ENCODE data around the gene TPT1. TPM values are rescaled to one million over a fixed set of nuclear protein-coding genes. Genes with fewer than 3 reads are reported as not detected.
"Not testable (repeated sequence)": the region's sequence is repeated elsewhere in the genome, so short reads cannot be mapped to it uniquely, and the experiment has no call there.

Gene TPT1
- total and polyA plus RNA-seq, 12 donors, result 3,297 to 6,104 (median 3,852) TPM

DNA sequence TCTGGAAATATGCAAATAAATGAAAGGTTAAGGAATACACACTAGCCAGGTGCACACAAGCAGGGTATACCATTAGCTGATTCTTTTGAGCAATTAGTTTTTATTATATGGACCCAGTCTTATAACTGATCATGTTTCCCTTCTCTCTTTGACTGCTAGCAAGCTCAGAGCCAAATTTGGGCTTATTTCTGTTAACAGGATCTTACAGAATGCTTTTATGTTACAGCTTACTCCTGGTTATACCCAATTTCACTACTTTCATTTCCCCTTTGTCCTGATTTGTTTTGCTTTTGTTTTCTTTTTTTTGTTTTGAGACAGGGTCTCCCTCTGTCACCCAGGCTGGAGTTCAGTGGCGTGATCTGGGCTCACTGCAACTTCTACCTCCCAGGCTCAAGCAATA is 12.9 kb upstream of the TPT1 start:
- H3K27ac ChIP-seq, result no peak overlapping the region
- H3K9me3 ChIP-seq, result no peaks in the 10 kb centered on the region
- H3K27me3 ChIP-seq, result no peaks in the 10 kb centered on the region
- intact Hi-C loops (cut with DNase I), result no loop called here
- H3K4me1 ChIP-seq, result peaks cover 0 to 17% (median 4%) of the 10 kb centered on the region in 9 donors
- peaks cover 0 to 94% (median 23%) of the 10 kb centered on the region in 9 donors for H3K36me3 ChIP-seq
- WGBS, 2 donors, result 91 to 92% methylated on average over 1 of the region's 1 CpG
- no peak for DNase-seq
- ATAC-seq, result no peak
- TF ChIP-seq, protein P1, sequence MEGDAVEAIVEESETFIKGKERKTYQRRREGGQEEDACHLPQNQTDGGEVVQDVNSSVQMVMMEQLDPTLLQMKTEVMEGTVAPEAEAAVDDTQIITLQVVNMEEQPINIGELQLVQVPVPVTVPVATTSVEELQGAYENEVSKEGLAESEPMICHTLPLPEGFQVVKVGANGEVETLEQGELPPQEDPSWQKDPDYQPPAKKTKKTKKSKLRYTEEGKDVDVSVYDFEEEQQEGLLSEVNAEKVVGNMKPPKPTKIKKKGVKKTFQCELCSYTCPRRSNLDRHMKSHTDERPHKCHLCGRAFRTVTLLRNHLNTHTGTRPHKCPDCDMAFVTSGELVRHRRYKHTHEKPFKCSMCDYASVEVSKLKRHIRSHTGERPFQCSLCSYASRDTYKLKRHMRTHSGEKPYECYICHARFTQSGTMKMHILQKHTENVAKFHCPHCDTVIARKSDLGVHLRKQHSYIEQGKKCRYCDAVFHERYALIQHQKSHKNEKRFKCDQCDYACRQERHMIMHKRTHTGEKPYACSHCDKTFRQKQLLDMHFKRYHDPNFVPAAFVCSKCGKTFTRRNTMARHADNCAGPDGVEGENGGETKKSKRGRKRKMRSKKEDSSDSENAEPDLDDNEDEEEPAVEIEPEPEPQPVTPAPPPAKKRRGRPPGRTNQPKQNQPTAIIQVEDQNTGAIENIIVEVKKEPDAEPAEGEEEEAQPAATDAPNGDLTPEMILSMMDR (IDR thresholded peaks at IDR 0.05), result no peak
- no peak overlapping the region for H3K4me3 ChIP-seq

DNA sequence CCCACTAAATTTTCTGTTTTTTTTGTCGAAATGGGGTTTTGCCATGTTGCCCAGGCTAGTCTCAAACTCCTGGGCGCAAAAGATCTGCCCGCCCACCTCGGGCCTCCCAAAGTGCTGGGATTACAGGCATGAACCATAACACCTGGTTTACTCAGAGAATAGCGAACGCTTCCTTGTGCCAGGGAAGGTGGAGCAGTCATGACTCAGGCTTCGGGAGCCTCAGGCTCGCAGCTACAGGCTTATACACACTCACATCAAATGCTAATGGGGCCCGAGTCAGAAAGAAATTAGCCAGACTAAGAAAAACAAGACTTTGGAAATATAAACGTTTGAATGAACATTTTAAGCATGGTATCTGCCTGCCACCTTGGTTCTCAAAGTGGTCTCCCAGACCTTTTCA is 11.0 kb upstream of the TPT1 start:
- Histone ChIP-seq H3K27ac (no peak overlapping the region), H3K4me3 (no peak overlapping the region), H3K36me3 (peaks cover 0 to 100% (median 19%) of the 10 kb centered on the region in 9 donors), H3K4me1 (peaks cover 0 to 13% (median 8%) of the 10 kb centered on the region in 9 donors), H3K27me3 (no peaks in the 10 kb centered on the region), H3K9me3 (no peaks in the 10 kb centered on the region)
- TF ChIP-seq, protein P1 (IDR thresholded peaks at IDR 0.05), result no peak
- intact Hi-C loops (cut with DNase I), result no loop called here
- WGBS, 2 donors, result 84 to 86% methylated on average over 10 of the region's 10 CpGs
- no peak for ATAC-seq
- no peak for DNase-seq

DNA sequence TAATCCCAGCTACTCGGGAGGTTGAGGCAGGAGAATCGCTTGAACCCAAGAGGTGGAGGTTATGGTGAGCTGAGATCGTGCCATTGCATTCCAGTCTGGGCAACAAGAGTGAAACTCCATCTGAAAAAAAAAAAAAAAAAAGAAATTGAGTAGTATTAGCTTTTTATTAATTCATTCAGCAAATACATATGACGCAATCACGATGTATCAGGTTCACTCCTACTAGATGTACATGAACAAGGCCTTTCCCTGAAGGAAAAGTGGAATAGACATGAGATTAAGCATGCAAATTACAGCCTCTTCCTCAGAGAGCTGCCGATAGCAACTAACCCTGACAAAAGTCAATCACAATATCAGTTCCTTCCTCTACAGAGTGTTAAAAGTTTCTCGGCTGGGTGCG is 9.2 kb upstream of the TPT1 start:
- peaks cover 0 to 99% (median 10%) of the 10 kb centered on the region in 9 donors for H3K36me3 ChIP-seq
- H3K4me3 ChIP-seq, result no peak overlapping the region
- DNase-seq, result no peak
- whole genome bisulfite sequencing, 2 donors, result 96 to 97% methylated on average over 8 of the region's 8 CpGs
- peaks cover 0 to 11% (median 8%) of the 10 kb centered on the region in 9 donors for H3K4me1 ChIP-seq
- peak overlapping the region in 1 of 10 donors; percentile 46 for H3K27ac ChIP-seq
- ATAC-seq, result no peak
- intact Hi-C loops (cut with DNase I), result no loop called here
- H3K27me3 ChIP-seq, result no peaks in the 10 kb centered on the region
- H3K9me3 ChIP-seq, result no peaks in the 10 kb centered on the region
- TF ChIP-seq, protein P1 (IDR thresholded peaks at IDR 0.05), result no peak

DNA sequence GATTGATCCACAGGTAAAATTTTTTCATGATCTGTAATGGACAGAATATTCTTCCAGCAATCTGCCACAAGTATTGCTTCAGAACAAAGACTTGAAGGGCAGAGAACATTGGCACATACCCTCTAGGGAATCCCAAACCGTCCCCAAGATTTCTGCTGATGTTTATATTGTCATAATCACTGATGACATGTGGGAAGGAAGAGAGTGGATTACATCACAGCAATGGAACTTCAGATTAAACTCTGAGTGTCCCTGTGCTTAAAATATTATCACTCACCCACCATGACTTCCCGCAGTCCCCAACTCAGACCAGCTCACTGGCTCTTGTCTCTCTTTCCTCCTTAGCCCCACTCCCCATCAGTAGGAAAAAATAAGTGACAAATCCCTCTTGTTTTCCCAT is 8.5 kb upstream of the TPT1 start:
- 22 to 24% methylated on average over 2 of the region's 2 CpGs for WGBS, 2 donors
- no peaks in the 10 kb centered on the region for H3K27me3 ChIP-seq
- ATAC-seq (peak in 5 of 8 donors; percentile 32 to 58 (median 41)), DNase-seq (no peak)
- H3K36me3 ChIP-seq, result peaks cover 0 to 99% (median 7%) of the 10 kb centered on the region in 9 donors
- H3K9me3 ChIP-seq, result no peaks in the 10 kb centered on the region
- H3K4me3 ChIP-seq, result no peak overlapping the region
- TF ChIP-seq, protein P1 (IDR thresholded peaks at IDR 0.05), result no peak
- intact Hi-C loops (cut with DNase I), result loop anchor here in 1 of 10 donors (10.0 kb wide), 1 partner anchor 115 kb away; the partner anchor contains the start of gene COG3
- peak overlapping the region in 4 of 10 donors; percentile 15 to 46 (median 27) for H3K27ac ChIP-seq
- H3K4me1 ChIP-seq, result peaks cover 0 to 11% (median 8%) of the 10 kb centered on the region in 9 donors

DNA sequence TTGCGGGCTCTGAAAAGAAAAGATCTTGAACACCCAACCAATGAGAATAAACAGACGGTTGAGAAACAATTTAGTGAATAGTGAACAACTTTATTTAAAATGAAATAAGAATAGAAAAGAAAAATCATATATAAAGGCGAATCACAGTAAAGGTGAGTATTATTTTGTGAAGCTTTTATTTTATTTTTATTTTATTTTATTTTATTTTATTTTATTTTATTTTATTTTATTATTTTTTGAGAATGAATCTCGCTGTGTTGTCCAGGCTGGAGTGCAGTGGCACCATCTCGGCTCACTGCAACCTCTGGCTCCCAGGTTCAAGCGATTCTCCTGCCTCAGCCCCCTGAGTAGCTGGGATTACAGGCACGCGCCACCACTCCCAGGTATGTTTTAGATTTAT is 3.1 kb upstream of the TPT1 start:
- H3K4me3 ChIP-seq, H3K27me3 ChIP-seq, H3K9me3 ChIP-seq, ATAC-seq, DNase-seq, H3K27ac ChIP-seq: not testable (repeated sequence)
- Histone ChIP-seq H3K4me1 (peaks cover 3 to 30% (median 21%) of the 10 kb centered on the region in 9 donors), H3K36me3 (peaks cover 0 to 64% (median 9%) of the 10 kb centered on the region in 9 donors)
- intact Hi-C loops (cut with DNase I), result loop anchor here in 1 of 10 donors (5.0 to 10.0 kb wide), 2 partner anchors 53 to 121 kb away; partner anchors contain the start of gene COG3
- WGBS, 2 donors, result 95 to 97% methylated on average over 8 of the region's 8 CpGs

DNA sequence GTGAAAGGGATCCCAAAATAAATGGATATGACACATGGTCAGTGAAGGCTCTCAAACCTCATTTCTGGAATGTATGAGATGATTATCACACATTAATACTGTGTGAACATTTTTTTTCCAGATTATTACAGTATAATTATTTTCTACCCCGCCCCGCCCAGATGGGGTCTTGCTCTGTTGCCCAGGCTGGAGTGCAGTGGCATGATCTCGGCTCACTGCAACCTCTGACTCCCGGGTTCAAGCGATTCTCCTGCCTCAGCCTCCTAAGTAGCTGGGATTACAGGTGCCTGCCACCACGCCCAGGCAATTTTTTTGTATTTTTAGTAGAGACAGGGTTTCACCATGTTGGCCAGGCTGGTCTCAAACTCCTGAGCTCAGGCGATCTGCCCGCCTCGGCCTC is 2.1 kb upstream of the TPT1 start:
- not testable (repeated sequence) for H3K4me3 ChIP-seq, H3K27ac ChIP-seq, H3K27me3 ChIP-seq, H3K9me3 ChIP-seq, ATAC-seq, DNase-seq
- intact Hi-C loops (cut with DNase I), result loop anchor here in 1 of 10 donors (5.0 to 10.0 kb wide), 2 partner anchors 54 to 122 kb away; partner anchors contain the start of gene COG3
- WGBS, 2 donors, result 96 to 98% methylated on average over 9 of the region's 9 CpGs
- H3K4me1 ChIP-seq, result peaks cover 9 to 36% (median 29%) of the 10 kb centered on the region in 9 donors
- H3K36me3 ChIP-seq, result peaks cover 0 to 64% (median 19%) of the 10 kb centered on the region in 9 donors

DNA sequence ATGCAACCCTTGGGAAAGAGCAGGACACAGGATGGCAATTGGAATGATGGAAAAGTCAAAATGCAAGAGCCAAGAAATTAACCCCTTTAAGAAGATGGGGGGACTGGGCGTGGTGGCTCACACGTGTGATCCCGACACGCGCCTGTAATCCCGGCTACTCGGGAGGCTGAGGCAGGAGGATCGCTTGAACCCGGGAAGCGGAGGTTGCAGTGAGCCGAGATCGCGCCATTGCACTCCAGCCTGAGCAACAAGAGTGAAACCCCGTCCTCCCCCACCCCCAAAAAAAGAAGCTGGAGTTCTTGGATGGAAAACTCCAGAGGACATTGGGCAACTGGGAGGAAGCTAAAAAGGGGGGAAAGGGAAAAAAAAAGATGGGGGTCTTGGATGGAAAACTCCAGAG is 1.7 kb upstream of the TPT1 start:
- not testable (repeated sequence) for H3K27me3 ChIP-seq, ATAC-seq, H3K9me3 ChIP-seq, DNase-seq
- peak overlapping the region in 3 of 10 donors; percentile 90 to 92 (median 90) for H3K4me3 ChIP-seq
- H3K27ac ChIP-seq, result peak overlapping the region in 6 of 10 donors; percentile 100
- H3K4me1 ChIP-seq, result peaks cover 13 to 37% (median 34%) of the 10 kb centered on the region in 9 donors
- peaks cover 0 to 64% (median 23%) of the 10 kb centered on the region in 9 donors for H3K36me3 ChIP-seq
- intact Hi-C loops (cut with DNase I), result loop anchor here in 1 of 10 donors (5.0 to 10.0 kb wide), 2 partner anchors 55 to 122 kb away; partner anchors contain the start of gene COG3
- WGBS, 2 donors, result 97% methylated on average over 14 of the region's 14 CpGs

All from heart right ventricle (tissue), 16 donors.